Breast epithelium (tissue), 3 donors: ENCODE data around the gene RRP9.

Experiments used
- CTCF ChIP-seq, 3 donors: fragments of 450-650 bp; IDR thresholded peaks; one replicate each; pipeline ENCODE4 v1.5.1; 2016 to 2017; ENCODE audit warnings: antibody characterized with exemption in 3 of 3, mild to moderate bottlenecking in 3 of 3, moderate library complexity in 3 of 3
- POLR2A ChIP-seq: fragments of 450-650 bp; IDR thresholded peaks from one replicate; pipeline ENCODE4 v1.6.1; 2016; ENCODE audit warnings: antibody characterized with exemption, mild to moderate bottlenecking, moderate library complexity
- POLR2AphosphoS5 ChIP-seq, 3 donors: sonication (generic); formaldehyde crosslinking; IDR thresholded peaks; one replicate each; pipeline ENCODE4 v1.6.1; 2017; ENCODE audit warnings: antibody characterized with exemption in 3 of 3

- TF ChIP-seq POLR2A: no peak
- no peak for TF ChIP-seq CTCF (IDR thresholded peaks at IDR 0.05)
- TF ChIP-seq POLR2AphosphoS5 (IDR thresholded peaks at IDR 0.05): no peak
Observed at GRCh38 chr3:51887620-51888019, 54.1 kb downstream of the RRP9 start.
